ENCODE results near the gene ZSCAN10. TPM values are rescaled to one million over a fixed set of nuclear protein-coding genes. Genes with fewer than 3 reads are reported as not detected.

Gene ZSCAN10
- total and polyA plus RNA-seq, 9 of the 15 experiments (the other 6 are each of a cell fraction or from before 2014, with no cell fraction given): 0.22 TPM; not detected in 8

DNA sequence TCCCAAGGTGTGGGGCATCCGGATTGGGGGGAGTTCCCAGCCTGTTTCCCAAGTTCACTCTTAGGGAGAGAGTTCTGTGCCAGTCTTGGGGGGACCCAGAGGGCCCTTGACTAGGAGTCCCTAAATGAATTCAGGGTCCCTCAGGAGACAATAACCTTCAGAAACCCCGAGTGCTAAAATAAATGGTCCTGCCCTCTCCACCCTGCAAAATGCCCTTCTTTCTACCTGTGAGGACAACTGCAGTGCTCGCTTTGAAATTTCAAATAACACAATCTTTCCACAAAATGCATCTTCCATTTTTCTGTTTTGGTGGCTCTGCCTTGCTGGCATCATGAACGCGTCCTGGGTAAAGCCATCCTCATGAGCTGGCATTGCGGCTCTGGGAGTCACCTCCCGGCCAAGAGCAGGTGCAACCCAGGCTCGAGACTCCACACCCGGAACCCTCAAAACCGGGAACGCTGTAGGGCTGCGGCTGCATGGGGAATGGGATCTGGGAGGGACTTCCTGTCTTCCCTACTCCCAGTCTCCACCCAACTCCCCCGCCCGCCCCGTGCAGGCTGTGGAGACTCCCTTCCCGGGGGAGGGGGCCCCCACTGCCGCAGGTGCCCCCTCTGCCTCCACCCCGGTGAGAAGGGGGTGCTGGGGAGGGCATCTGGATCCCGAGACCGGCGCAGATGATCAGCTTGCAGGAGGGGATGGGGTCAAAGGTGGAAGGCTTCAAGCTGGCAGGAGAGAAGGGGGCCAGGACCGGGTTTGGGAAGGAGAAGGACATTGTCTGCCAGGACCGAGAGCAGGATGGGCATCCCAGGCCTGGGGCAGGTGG, 13.2 kb upstream of the ZSCAN10 start, which contains the start of gene ZNF205 (continued):
- TF ChIP-seq HNRNPLL (IDR thresholded peaks at IDR 0.05; ENCODE audit: low read depth, low read length, poor library complexity, severe bottlenecking) (no peak), XRCC5 (IDR thresholded peaks at IDR 0.05; ENCODE audit: low read depth, low read length) (peak; percentile 67; the same call in 1 of the 2 replicates), ZBTB1 (CRISPR knock-in tag; IDR thresholded peaks at IDR 0.05; ENCODE audit: borderline replicate concordance, low read depth) (no peak), DPF2 (IDR thresholded peaks at IDR 0.05) (0 out of 2 replicates have a peak, but pooled peaks have one; percentile 22), ZNF431 (CRISPR knock-in tag; IDR thresholded peaks at IDR 0.05) (no peak), ETV1 (tag; conservative IDR thresholded peaks at IDR 0.05; ENCODE audit: low read depth) (peak; percentile 54), CTBP1 (IDR thresholded peaks at IDR 0.05; ENCODE audit: borderline replicate concordance) (peak; percentile 46; the same call in 1 of the 2 replicates), ELF1 (tag; IDR thresholded peaks at IDR 0.05) (peak; percentile 54; the same call in 1 of the 2 replicates), PPARD (CRISPR knock-in tag; IDR thresholded peaks at IDR 0.05) (no peak), RBBP5 (IDR thresholded peaks at IDR 0.05; ENCODE audit: borderline replicate concordance, insufficient read depth, low read length, poor library complexity, severe bottlenecking) (peak; percentile 55), TCF3 (CRISPR knock-in tag; IDR thresholded peaks at IDR 0.05) (peak; percentile 11; the same call in 1 of the 2 replicates), DLX4 (CRISPR knock-in tag; IDR thresholded peaks at IDR 0.05) (no peak), BRCA1 (IDR thresholded peaks at IDR 0.05) (no peak), BRCA1 (CRISPR knock-in tag; IDR thresholded peaks at IDR 0.05) (no peak), CBX1 (IDR thresholded peaks at IDR 0.05; ENCODE audit: low read depth) (peak; percentile 45; the same call in 1 of the 2 replicates), PREB (CRISPR knock-in tag; IDR thresholded peaks at IDR 0.05) (no peak), BDP1 (IDR thresholded peaks at IDR 0.05; ENCODE audit: insufficient read depth, insufficient read length) (no peak), GTF2F1 (IDR thresholded peaks at IDR 0.05; ENCODE audit: low read depth, low read length) (no peak), KLF1 (tag; IDR thresholded peaks at IDR 0.05) (no peak)
- TF ChIP-seq, protein P1, sequence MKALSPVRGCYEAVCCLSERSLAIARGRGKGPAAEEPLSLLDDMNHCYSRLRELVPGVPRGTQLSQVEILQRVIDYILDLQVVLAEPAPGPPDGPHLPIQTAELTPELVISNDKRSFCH (CRISPR knock-in tag; IDR thresholded peaks at IDR 0.05): no peak
- TF ChIP-seq, protein P1 (tag; IDR thresholded peaks at IDR 0.05): no peak
- TF ChIP-seq, protein P2, sequence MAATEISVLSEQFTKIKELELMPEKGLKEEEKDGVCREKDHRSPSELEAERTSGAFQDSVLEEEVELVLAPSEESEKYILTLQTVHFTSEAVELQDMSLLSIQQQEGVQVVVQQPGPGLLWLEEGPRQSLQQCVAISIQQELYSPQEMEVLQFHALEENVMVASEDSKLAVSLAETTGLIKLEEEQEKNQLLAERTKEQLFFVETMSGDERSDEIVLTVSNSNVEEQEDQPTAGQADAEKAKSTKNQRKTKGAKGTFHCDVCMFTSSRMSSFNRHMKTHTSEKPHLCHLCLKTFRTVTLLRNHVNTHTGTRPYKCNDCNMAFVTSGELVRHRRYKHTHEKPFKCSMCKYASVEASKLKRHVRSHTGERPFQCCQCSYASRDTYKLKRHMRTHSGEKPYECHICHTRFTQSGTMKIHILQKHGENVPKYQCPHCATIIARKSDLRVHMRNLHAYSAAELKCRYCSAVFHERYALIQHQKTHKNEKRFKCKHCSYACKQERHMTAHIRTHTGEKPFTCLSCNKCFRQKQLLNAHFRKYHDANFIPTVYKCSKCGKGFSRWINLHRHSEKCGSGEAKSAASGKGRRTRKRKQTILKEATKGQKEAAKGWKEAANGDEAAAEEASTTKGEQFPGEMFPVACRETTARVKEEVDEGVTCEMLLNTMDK (IDR thresholded peaks at IDR 0.05; ENCODE audit: borderline replicate concordance, insufficient read depth, low read depth, low read length, poor library complexity, severe bottlenecking): no peak
